Mammary epithelial cell (primary cell): Measurements from ENCODE around the gene DEXI.

Experiments used
- EZH2 ChIP-seq: IDR thresholded peaks from 2 replicates; pipeline ENCODE4 v1.6.1; 2012; ENCODE audit warnings: low read length, inconsistent platforms, borderline replicate concordance
- TF ChIP-seq, protein P1 (sequence below), 2 donors: IDR thresholded peaks in 1 of 2; conservative IDR thresholded peaks in 1 of 2; 2 replicates each; pipeline ENCODE4 v1.5.1; 2011 to 2012; ENCODE audit warnings: inconsistent platforms in 2 of 2, low read length in 2 of 2, mild to moderate bottlenecking in 2 of 2, control low read depth in 1 of 2, low read depth in 1 of 2; ENCODE audit not compliant: insufficient read depth in 1 of 2; ENCODE audit errors: extremely low read depth in 1 of 2

DNA sequence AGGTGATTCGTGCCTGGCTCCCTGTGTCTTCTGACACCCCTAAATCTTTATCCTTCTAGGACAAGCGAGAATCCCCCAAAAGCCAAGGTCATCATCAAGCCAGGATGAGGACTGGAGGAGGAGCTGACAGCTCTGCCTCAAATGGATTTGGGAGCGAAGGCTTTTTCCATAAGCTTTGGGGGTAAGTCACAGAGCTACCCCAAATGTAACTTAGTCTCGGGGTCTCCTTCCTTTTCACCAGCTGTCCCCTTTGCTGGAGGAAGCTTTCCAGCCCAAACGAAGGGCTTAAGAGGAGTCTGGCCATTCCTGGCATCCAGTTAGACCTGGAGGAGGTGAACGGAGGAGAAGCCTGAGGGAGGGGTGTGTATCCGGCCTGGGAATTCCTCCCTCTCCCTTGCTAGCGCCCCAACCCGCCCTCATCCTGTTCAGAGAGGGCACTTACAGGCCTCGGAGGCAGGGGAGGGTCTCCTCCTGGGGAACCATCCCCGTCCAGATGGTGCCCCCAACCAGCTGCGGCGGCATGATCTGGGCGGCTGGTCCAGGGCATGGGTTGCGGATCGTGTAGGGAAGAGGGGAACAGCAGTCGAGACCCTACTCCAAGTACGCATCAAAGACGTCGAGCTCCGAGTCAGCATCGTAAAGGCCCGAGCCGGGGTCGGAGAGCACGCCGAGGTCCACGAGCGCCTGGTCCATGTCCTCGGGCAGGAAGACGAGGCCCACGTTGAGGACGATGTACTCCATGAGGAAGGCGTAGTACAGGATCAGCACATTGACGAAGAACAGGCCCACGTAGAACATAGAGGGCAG lies 938 bp downstream of the DEXI start:
- TF ChIP-seq, protein P1, sequence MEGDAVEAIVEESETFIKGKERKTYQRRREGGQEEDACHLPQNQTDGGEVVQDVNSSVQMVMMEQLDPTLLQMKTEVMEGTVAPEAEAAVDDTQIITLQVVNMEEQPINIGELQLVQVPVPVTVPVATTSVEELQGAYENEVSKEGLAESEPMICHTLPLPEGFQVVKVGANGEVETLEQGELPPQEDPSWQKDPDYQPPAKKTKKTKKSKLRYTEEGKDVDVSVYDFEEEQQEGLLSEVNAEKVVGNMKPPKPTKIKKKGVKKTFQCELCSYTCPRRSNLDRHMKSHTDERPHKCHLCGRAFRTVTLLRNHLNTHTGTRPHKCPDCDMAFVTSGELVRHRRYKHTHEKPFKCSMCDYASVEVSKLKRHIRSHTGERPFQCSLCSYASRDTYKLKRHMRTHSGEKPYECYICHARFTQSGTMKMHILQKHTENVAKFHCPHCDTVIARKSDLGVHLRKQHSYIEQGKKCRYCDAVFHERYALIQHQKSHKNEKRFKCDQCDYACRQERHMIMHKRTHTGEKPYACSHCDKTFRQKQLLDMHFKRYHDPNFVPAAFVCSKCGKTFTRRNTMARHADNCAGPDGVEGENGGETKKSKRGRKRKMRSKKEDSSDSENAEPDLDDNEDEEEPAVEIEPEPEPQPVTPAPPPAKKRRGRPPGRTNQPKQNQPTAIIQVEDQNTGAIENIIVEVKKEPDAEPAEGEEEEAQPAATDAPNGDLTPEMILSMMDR (conservative IDR thresholded peaks at IDR 0.05 in 1 of 2, IDR thresholded peaks at IDR 0.05 in 1 of 2; ENCODE audit: extremely low read depth in 1 of 2, insufficient read depth in 1 of 2, low read depth in 1 of 2, low read length in 2 of 2) = no peak
- TF ChIP-seq EZH2 = no peak
